ENCODE data around the gene SCAND1.

Gene SCAND1

GRCh38 chr20:35947489-35947888 is 6.8 kb downstream of the SCAND1 start:
- peak overlapping the region in 1 of 2 donors; percentile 56 for H3K27ac ChIP-seq
- no peak overlapping the region for H3K4me3 ChIP-seq
- no peak for DNase-seq (ENCODE audit: low spot score)
- TF ChIP-seq, protein P1, sequence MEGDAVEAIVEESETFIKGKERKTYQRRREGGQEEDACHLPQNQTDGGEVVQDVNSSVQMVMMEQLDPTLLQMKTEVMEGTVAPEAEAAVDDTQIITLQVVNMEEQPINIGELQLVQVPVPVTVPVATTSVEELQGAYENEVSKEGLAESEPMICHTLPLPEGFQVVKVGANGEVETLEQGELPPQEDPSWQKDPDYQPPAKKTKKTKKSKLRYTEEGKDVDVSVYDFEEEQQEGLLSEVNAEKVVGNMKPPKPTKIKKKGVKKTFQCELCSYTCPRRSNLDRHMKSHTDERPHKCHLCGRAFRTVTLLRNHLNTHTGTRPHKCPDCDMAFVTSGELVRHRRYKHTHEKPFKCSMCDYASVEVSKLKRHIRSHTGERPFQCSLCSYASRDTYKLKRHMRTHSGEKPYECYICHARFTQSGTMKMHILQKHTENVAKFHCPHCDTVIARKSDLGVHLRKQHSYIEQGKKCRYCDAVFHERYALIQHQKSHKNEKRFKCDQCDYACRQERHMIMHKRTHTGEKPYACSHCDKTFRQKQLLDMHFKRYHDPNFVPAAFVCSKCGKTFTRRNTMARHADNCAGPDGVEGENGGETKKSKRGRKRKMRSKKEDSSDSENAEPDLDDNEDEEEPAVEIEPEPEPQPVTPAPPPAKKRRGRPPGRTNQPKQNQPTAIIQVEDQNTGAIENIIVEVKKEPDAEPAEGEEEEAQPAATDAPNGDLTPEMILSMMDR (IDR thresholded peaks at IDR 0.05) = no peak

DNA sequence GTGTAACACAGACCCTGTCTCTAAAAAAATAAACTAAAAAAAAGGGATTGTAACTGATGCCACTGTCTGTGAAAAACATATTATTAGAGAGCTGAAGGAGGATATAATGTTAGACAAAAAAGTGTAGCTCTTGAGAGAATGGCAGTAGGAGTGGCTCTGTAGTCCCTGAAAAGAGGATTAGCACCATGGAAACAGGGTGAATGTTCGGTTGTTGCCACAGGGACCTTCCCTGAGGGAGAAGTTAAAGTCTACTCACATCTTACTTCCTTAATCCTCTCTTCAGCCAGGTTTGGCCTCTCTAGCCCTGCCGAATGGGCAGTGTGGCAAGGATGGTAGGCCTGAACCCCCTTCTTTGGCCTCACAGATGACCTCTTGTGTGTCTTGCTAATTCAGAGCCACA is 12.1 kb downstream of the SCAND1 start:
- H3K4me3 ChIP-seq = no peak overlapping the region
- TF ChIP-seq, protein P1 (IDR thresholded peaks at IDR 0.05) = no peak
- no peak for DNase-seq (ENCODE audit: low spot score)
- H3K27ac ChIP-seq = no peak overlapping the region

DNA sequence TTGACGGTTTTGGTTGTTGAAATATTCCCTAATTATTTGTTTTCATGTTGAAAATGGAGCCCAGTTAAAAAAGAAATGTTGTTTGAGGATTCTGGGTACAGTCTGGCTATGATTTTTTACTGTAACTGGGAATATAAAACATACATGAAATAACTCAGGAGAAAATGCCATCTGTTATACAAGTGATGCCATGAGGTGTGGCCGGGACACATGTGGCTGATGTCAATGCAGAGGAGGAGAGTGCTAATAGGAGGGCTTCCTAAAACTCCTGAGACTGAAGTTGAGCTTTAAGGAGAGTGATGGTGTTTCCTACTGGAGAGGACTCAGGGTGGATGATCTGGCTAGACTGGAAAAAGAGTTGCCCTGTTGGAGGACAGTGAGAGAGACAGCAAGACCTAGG is 12.7 kb downstream of the SCAND1 start:
- TF ChIP-seq, protein P1 (IDR thresholded peaks at IDR 0.05) = no peak
- Histone ChIP-seq H3K27ac (no peak overlapping the region), H3K4me3 (no peak overlapping the region)
- DNase-seq (ENCODE audit: low spot score) = no peak

- Histone ChIP-seq H3K4me3 (no peak overlapping the region), H3K27ac (no peak overlapping the region)
- no peak for DNase-seq (ENCODE audit: low spot score)
- TF ChIP-seq, protein P1 (IDR thresholded peaks at IDR 0.05) = no peak
Observed at GRCh38 chr20:35939264-35939663, 15.0 kb downstream of the SCAND1 start.

GRCh38 chr20:35934050-35934449 is 20.3 kb downstream of the SCAND1 start:
- H3K27ac ChIP-seq = no peak overlapping the region
- no peak overlapping the region for H3K4me3 ChIP-seq
- TF ChIP-seq, protein P1 (IDR thresholded peaks at IDR 0.05) = no peak
- no peak for DNase-seq (ENCODE audit: low spot score)

GRCh38 chr20:35929301-35929700 is 25.0 kb downstream of the SCAND1 start:
- TF ChIP-seq, protein P1 (IDR thresholded peaks at IDR 0.05) = no peak
- H3K27ac ChIP-seq = no peak overlapping the region
- DNase-seq (ENCODE audit: low spot score) = no peak

DNA sequence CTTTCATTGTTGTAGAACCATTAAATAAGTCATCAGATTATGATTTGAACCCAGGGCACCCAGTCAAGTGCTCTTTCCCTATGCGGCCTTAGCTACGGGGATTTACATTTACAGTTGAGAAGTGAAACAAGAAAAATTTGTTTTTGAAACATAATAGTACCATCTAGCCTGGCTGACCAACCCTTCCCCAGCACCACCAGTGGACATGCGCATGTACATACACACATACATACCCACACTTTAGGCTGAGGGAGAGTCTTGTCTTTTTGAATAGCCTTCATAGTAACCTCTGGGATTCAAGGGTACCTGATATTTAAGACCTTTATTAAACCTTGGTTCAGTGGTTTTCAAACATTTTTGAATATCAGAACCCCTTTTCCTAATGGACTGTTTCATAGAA is 33.8 kb downstream of the SCAND1 start:
- H3K4me3 ChIP-seq = no peak overlapping the region
- H3K27ac ChIP-seq = no peak overlapping the region
- no peak for DNase-seq (ENCODE audit: low spot score)

More at GRCh38 chr20:35929301-35929700, 25.0 kb downstream of the SCAND1 start:
- H3K4me3 ChIP-seq = no peak overlapping the region

More for the DNA sequence above, 33.8 kb downstream of the SCAND1 start:
- TF ChIP-seq, protein P1 (IDR thresholded peaks at IDR 0.05) = no peak
